GM04504 (cell line): Measurements from ENCODE around the gene DNHD1.

Source experiments
- DNase-seq: peaks from one replicate; pipeline ENCODE4 v3.0.0-alpha.2; 2012; ENCODE audit warnings: low read depth

The DNHD1 gene

DNA sequence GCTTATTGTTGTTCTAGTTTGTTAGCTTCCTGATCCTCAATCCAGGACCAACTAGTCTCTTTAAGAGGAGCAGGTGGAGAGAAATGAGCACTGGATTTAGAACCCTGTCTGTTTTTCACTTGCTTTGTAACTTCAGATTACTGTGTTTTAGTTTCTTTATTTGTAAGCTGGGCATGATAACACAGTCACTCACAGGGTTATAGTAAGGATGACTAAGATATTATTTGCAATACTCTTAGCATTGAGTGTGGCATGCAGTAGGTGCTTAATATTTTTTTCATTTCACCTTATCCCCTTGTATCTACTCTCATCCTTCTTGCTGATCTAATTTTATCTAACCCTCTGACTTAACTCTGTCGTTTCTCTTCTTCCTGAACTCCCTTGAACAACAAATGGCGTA, 33.8 kb downstream of the DNHD1 start:
- DNase-seq = no peak

DNA sequence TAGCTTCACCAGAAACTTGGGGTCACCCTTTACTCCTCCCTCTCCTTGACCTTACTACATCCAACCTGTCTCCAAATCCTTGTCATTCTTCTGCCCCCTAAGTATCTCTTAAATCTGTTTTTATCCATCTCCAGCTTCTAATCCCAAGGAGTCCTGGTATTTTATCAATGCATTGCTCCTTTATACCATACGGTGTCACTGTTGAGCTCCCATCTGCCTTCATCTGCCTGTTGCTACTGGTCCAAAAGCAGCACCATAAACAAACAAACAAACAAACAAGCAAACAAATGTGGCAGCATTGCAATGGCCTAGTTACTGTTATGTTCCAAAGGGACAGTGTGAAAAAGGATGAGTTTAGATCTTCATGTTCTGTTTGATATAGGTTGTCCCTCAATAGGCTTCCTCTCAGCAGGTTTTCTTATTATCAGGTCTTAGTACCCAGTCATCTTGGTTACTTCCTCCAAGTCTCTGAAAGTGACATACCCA, 34.2 kb downstream of the DNHD1 start:
- peak; percentile 24 for DNase-seq

DNA sequence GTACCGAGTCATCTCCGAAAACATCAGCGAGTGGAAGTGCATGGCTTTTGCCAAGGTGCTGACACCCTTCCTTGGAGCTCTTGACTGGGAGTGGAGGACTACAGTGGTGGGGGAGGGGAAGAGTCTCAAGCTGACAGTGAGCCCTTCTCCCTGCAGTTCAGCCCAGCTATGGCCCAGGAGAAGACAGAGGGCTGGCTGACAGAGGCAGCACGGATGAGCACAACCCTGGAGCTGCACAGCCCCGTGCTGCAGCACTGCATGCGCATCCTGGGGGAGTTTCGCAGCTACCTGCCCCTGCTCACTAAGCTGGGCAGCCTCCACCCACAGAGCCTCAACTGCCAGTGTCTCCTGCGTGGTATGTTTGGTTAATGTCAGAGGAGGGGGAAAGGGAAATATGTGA, 41.4 kb downstream of the DNHD1 start:
- DNase-seq = no peak

DNA sequence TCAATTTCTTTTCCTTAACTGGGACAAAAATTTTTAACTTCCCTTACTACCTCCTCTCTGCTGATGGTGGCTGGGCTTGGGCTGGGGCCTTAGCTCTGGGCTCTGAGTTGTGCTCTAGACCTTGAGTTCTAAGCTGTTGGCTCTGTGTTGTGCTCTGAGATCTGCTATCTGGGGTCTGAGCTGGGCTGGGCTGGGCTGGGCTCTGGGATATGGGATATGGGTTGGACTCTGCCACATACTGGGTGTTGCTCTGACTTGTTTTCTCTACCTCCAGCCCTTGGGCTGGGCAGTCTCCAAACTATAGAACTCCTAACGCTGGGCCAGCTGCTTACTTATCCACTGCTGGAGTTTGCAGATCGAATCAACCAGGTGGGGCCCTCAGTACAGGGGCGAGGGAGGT, 41.9 kb downstream of the DNHD1 start:
- no peak for DNase-seq

DNA sequence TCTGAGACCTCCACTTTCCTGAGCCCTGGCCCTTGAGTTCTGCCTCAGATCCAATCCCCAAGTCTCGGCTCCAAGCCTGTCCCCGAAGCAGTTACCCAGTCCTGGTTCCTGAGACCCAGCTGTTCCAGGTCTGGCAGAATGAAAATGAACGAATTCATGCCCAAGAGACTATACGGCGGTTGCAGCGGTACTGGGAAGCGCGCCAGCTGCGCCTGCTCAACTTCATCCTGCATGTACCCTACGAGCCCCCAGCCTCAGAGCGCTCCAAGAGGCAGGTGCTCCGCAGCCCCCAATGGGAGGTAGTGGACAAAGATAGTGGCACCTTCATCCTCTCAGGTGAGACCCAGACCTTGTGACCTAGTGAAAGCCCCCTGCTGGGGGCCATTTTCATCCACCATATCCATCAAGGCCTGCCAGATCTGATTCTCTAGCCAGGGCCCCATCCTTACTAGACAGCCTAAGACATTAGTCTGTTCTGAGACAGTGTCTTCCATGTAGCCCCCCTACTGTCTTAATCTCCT, 42.7 kb downstream of the DNHD1 start:
- no peak for DNase-seq

DNA sequence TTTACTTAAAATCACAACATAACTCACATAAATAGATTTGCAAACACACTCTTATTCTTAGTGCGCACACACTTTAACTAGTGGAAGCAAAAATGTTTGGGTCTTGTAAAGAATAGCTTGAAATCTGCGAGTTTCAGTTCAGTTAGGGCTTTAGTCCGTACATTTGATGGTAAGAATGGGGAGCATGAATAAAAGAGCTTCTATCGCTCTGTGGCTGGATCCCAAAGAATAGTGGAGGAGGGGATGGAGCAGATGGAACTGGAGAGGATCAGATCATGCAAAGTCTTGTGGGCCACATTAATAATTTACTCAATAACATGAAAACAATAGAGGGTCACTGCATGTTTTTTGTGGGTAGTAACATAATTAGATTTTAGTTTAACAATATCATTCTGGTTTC, 44.3 kb downstream of the DNHD1 start:
- no peak for DNase-seq

DNA sequence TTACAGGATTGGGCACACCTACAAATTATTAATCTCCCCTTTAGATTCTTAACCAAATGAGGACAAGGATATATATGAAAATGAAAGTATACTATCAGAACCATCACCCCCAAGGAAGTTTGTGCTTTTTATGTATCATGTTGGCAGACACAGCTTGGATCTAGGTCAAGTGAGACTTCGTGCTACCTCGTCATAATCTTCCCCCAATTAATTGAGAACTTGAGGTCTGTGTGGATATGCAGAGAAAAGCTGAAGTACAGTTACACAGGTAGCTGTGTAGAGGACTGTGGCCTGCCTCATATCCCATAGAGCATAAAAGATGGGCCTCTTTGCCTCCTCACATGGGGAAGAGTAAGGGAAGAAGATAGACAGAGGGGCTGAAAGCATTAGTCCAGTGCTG, 45.6 kb downstream of the DNHD1 start:
- no peak for DNase-seq

DNA sequence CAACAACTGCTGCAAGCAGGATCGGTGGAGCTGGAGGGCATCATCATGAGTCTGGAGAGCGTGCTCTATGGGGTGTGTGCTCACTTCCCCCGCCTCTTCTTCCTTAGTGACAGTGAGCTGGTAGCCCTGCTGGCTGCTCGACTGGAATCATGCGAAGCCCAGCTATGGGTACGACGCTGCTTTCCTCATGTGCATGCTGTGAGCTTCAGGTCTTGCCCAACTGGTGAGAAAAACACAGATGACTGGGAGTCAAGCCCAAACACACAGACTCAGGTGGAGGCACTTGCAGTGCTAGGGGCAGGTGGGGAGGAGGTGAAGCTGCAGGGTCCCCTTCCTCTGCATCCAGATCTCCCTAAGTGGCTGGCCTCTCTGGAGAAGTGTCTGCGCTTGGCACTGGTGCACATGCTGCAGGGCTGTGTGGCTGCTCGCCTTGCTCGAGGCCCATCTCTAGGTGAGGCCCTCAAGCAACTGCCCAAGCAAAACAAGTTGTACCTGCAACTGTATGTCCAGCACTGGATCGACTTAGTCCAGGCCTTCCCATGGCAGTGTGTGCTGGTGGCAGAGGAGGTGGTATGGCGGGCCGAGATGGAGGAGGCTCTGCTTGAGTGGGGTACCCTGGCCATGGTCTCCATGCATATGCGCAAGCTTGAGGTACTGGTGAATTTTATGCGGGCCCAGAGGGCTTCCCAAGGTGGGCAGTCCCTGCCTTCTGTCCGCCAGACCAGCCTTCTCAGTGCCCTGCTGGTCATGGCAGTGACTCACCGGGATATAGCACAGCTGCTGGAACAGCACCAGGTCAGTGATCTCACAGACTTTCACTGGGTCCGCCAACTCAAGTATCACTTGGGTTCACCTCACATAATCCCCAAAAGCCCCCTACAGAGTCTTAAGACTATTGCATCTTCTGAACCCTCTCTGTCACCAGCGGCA, 48.1 kb downstream of the DNHD1 start:
- no peak for DNase-seq

DNA sequence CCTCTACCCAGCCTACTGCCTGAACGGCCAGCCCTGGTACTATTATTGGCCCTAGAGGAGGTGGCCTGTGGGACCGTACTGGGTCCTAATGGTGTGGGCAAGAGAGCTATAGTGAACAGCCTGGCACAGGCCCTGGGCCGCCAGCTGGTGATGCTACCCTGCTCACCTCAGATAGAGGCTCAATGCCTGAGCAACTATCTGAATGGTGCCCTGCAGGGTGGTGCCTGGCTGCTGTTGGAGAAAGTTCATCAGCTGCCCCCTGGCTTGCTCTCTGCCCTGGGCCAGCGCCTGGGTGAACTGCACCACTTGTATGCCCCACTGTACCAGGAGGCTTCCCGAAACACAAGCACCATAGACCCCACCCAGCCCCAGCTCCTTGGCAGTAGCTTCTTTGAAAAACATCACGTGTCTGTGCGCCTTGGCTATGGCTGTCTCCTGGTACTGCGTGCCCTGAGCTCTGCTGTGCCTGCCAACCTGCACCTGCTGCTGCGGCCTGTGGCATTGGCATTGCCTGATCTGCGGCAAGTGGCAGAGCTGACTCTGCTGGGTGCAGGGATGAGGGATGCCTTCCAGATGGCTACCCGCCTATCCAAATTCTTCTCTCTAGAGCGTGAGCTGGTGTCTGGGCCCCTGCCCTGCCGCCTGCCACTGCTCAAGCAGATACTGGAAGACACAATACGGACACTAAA, 49.0 kb downstream of the DNHD1 start:
- DNase-seq = no peak

DNA sequence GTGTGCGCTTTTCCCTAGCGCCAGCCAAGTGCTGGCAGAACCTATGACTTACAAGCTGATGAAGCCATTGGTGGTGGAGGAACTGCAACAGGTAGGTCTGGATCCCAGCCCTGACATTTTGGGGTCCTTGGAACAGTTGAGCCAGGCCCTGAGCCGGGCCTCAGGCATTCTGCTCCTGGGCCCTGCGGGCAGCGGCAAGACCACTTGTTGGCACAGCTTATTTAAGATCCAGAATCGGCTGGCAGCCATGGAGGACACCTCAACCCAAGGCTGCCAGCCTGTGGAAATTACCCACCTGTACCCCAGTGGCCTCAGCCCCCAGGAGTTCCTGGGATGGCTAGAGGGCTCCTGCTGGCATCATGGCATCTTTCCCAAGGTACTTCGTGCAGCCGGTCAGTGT, 49.7 kb downstream of the DNHD1 start:
- no peak for DNase-seq

DNA sequence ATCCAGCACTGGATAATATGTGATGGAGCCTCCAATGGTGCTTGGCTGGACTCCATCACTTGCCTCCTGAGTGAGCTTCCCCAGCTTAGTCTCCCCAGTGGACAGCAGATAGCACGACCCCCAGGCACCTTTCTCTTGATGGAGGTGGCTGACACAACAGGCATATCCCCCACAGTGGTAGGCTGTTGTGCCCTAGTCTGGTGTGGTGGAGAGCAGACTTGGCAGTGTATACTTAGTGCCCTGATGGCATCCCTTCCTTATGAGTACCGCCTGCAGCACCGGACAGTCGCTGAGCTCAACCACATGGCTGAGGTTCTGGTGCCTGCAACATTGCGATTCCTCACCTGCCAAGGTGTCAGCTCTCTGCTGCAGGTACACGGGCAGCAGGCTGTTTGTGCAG, 50.1 kb downstream of the DNHD1 start:
- DNase-seq = no peak

DNA sequence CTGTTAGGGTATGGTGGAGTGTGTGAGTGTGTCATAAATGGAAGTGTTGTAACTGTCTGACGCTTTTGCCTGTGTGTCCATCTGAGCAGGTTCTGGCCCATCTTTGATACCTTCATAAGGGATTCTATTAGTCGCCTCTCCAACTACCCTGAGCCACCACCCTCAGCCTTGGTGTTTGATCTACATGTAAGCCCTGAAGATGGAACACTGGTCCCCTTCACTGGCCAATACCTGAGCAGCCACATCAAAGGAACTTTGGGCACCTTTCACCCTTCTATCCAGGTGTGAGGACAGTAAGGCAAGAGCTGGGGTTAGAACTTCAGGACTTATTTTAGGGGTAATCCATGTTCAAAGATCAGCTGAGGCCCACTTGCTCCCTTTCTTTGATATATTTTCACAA, 51.0 kb downstream of the DNHD1 start:
- DNase-seq = no peak

DNA sequence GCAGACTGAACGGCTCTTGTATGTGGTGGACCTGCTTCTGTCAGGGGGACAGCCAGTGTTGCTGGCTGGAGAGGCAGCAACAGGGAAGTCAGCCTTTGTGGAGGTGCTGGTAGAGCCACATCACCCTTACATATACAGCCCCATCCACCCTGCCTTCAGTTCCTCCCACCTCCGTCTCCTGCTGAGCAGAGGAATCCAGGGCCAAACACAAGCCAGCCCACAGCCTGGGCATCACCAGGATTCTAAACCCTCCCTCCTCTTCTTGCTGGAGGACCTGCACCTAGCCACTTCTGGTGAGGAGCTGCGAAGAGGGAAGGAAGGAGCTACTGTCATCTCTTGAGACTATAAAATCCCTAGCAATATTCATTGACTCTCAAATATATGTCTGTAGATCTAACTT, 51.6 kb downstream of the DNHD1 start:
- no peak for DNase-seq

DNA sequence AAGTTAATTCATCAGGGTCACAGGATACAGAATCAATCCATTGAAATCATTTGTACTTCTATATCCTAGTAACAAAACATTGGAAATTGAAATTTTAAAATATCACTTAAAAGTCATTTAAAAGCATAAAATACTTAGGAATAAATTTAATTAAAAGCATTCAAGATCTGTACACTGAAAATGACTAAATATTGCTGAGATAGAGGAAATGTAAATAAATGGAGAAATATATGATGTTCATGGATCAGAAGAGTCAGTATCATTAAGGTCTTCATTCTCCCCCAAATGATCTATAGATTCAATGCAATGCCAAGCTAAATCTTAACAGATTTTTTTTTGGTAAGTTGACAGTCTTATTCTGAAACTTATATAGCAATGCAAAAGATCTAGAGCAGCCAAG, 56.6 kb downstream of the DNHD1 start:
- no peak for DNase-seq

DNA sequence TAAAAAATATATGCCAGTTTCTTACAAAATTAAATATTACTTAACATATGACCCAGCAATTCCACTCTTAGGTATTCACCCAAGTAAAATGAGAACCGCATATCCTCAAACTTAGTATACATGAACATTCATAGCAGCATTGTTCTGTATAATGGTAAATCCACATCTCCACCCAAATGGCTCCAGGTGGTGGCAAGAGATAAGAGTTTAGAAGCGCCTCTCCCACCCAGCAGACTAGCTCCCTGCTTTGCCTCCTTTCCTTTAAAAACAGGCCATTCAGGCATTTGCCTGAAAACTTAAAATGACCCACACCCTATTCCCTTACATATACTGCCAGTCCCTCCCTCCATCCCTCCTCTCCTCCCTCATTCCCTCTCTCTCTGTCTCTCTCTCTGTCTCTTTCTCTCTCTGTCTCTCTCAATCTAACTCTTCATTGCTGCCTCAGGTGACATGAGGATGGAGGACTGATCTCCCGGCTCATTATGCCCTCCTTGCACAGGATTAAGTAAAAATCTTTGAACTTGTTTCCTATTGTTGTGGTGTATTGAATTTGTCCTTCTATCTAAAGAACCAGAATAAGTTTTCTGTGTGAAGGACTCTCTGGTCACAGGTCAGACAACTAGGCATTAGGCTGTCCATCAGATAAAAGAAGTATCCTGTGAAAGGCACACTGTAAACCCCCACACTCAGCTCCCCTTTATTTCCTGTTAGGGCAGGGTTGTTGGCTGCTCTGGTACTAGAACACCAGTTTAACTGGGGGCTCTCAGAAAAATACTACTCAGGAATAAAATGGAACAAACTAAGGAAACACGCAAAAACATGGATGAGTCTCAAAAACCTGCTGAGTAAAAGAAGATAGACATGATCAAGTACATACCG, 58.0 kb downstream of the DNHD1 start:
- no peak for DNase-seq

DNA sequence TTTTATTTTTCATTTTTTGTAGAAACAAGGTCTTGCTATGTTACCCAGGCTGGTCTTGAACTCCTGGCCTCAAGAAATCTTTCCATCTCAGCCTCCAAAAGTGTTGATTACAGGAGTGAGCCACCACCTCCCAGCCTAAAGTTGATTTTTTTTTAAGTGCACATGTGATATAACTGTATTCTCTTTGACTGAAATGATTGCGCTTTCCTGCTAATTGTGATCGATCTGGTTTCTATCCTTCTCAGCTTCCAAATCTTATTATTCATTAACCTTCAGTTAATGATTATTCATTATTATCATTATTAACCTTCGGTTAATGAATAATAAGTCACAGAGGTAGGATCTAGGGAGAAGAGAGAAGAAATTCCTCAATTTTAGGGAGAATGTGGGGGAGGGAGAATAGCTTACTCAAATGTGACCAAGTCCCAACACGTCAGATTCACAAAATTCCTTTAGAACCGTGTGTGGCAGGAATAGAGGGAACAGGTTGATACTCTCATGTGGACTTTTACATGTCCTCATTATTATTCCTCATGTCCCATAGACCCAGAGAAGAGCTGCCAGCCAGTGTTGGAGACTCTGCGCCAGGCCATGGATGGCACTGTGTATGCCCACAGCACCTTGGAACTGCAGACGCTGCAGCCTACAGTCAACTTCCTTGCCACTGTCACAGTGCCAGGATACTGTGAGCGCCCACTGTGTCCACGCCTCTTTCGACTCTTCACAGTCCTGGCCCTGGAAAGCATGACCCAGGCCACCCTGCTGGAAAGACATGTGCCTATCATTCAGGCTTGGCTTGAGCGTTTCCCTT, 59.3 kb downstream of the DNHD1 start:
- DNase-seq = no peak

DNA sequence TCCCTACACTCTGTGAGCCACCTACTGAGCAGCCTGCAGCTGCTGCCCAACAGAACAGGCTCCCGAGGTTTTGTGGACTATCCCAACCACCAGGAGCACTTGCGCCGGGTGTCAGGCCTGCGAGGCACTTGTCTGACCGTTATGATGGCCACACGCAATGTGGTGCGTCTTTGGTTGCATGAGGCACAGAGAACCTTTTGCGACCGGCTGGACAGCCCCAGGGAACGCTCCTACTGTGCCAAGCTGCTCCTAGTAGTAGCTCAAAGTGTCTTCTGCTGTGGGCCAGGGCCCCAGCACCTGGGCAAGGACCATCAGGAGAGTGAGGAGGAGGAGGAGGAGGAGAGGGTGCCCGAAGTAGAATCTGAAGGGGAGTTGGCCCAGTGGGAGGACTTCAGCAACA, 60.0 kb downstream of the DNHD1 start:
- no peak for DNase-seq

DNA sequence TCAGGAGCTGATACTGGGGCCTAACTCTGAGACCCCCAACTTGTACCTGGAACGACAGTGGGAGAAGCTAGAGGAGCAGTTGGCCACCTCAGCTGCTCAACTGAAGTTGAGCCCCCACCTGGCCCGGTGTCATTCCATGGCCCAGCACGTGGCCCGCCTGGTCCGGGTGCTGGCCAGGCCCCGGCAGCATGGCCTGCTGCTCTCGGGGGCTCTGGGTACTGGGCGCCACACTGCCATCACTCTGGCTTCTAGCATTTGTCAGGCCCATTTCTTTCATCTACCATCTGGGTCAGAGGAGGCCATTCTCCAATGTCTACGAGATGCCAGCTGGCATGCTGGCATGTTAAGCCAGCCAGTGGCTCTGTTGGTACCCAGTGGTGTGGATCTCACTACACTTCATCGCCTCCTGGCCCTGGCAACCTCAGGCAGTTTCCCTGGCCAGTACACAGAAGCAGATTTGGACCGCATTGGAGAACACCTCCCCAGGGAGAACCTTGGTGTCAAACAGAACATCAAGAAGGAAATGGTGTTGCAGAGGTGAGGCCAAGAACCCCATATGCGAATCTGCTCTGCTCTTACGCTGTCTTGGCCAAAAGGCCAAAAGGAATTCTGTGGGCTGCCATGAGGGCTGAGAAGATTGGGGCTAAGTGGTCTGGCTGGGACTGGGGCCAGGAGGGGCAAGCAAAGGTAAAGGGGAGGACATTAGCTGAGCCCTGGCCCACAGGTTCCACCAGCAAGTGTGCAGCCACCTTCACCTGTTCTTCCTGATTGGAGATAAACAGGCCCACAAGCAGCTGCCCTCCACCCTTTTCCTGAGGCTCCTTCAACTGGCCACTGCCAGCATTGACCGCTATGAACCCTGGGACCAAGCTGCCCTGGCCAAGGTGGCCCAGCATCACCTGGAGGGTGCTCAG, 60.9 kb downstream of the DNHD1 start:
- no peak for DNase-seq

DNA sequence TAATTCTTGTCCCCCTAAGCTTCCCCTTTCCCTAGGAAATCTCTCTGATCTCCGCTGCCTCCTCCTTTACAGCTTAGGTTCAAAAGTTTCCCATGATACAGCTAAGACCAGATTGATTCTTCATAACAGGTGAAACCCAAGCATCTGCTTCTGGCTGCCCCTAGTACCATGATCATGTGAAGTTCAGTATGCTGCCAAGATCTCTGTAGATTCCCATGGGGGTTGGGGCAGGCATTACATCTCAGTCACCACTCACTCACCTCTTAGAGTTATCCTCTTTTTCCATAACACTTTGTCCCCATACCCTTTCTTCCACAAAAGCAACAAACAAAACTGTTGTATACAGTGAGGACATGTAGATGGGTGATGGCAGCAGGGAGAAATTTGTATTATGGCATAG, 62.3 kb downstream of the DNHD1 start:
- DNase-seq = no peak

DNA sequence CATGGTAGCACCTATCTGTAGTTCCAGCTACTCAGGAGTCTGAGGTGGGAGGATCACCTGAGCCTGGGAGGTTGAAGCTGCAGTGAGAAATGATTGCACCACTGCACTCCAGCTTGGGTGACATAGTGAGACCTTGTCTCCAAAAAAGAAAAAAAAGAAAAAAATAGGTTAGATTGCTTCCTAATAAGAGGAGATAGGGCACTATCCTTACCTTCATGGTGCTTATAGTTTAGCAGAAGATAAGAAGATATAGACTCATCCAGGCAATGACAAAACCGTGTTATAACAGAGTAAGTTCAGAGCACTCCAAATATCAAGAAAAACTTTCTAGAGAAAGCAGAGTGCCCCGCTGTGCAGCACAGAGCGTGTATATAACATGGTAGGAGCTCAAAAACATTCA, 64.2 kb downstream of the DNHD1 start:
- no peak for DNase-seq
